Measurements from ENCODE around the gene ATF3. TPM values are rescaled to one million over a fixed set of nuclear protein-coding genes. Genes with fewer than 3 reads are reported as not detected.

Gene ATF3
- total RNA-seq, 1 experiment from 2014 or later, result 10.2 TPM

GRCh38 chr1:212645546-212646543 lies 37.3 kb downstream of the ATF3 start:
- intact Hi-C loops (cut with micrococcal nuclease; ENCODE audit: unreplicated experiment), result no loop called here
- no peak overlapping the region for H2AFZ ChIP-seq
- no peaks in the 10 kb centered on the region for H3K79me2 ChIP-seq (ENCODE audit: low read depth)
- no peak overlapping the region for H3K4me3 ChIP-seq
- no TSS peak for BruUV-seq (replicated peaks)
- TF ChIP-seq CTCF (conservative IDR thresholded peaks at IDR 0.05) (no peak), EZH2 (IDR thresholded peaks at IDR 0.05; ENCODE audit: low read depth) (no peak)
- no peaks in the 10 kb centered on the region for H3F3A ChIP-seq (ENCODE audit: insufficient read depth, low read depth)
- H3K9me3 ChIP-seq (ENCODE audit: insufficient read depth, low read depth), result no peaks in the 10 kb centered on the region
- no peaks in the 10 kb centered on the region for H3K4me1 ChIP-seq (replicated peaks; ENCODE audit: insufficient read depth)
- no peak overlapping the region for H3K27ac ChIP-seq
- no peaks in the 10 kb centered on the region for H4K20me1 ChIP-seq (ENCODE audit: insufficient read depth)
- CTCF ChIA-PET, result no interaction called here
- no peaks in the 10 kb centered on the region for H3K36me3 ChIP-seq (ENCODE audit: low read depth)
- DNase-seq, result no peak
- peaks cover 1% of the 10 kb centered on the region; the same call in 1 of the 2 replicates for H3K27me3 ChIP-seq (ENCODE audit: insufficient read depth, low read depth)
- H3K9me2 ChIP-seq (ENCODE audit: insufficient read depth), result no peaks in the 10 kb centered on the region
- no peak overlapping the region for H3K4me2 ChIP-seq
- POLR2A ChIA-PET (ENCODE audit: unreplicated experiment), result no interaction called here

DNA sequence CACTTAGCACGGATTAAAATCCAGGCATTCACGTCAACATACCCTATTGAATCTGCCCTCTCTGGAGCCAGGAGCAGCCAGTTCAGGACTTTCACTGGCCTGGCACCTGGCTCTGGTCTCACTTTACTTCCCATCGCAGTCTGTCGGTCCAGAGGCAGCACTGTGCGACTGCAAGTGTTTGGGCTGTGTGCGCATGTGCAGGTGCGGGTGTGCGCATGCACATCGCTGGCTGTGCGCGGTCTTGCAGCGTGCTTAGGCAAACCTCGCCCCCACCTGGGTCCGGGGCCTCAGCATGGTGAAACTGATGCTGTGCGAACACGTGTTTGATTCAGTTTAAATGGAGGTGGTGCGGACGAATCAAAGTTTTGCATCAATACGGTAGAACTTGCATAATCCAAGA lies 38.0 kb downstream of the ATF3 start:
- no peaks in the 10 kb centered on the region for H3K9me2 ChIP-seq (ENCODE audit: insufficient read depth)
- H3K36me3 ChIP-seq (ENCODE audit: low read depth), result no peaks in the 10 kb centered on the region
- intact Hi-C loops (cut with micrococcal nuclease; ENCODE audit: unreplicated experiment), result no loop called here
- no TSS peak for BruUV-seq (replicated peaks)
- ChIA-PET CTCF (no interaction called here), POLR2A (ENCODE audit: unreplicated experiment) (no interaction called here)
- no peaks in the 10 kb centered on the region for H3K4me1 ChIP-seq (replicated peaks; ENCODE audit: insufficient read depth)
- H3K4me3 ChIP-seq, result no peak overlapping the region
- H3F3A ChIP-seq (ENCODE audit: insufficient read depth, low read depth), result no peaks in the 10 kb centered on the region
- H3K27ac ChIP-seq, result no peak overlapping the region
- no peak overlapping the region for H2AFZ ChIP-seq
- no peak overlapping the region for H3K4me2 ChIP-seq
- H3K79me2 ChIP-seq (ENCODE audit: low read depth), result no peaks in the 10 kb centered on the region
- H4K20me1 ChIP-seq (ENCODE audit: insufficient read depth), result no peaks in the 10 kb centered on the region
- no peaks in the 10 kb centered on the region; the same call in 1 of the 2 replicates for H3K27me3 ChIP-seq (ENCODE audit: insufficient read depth, low read depth)
- H3K9me3 ChIP-seq (ENCODE audit: insufficient read depth, low read depth), result no peaks in the 10 kb centered on the region
- no peak for DNase-seq
- TF ChIP-seq EZH2 (IDR thresholded peaks at IDR 0.05; ENCODE audit: low read depth) (no peak), CTCF (conservative IDR thresholded peaks at IDR 0.05) (no peak)

DNA sequence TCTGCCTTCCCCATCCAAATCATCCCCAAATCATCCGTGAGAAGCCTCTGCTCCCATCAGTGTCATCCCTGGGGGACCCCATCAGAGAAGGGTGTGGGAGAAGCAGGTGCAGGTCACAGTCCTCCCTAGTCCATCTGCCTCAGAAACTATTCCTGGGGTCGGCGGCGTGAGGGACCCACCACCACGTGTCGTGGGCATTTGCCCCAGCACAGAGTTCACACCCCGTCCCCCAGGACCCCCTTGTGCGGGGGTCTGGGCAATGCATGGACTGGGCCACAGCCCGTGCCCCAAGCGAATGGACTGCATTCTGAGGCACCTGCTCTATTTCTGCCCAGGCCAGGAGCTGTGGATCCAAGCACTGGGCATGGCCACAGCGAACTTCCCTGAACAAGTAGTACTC lies 38.4 kb downstream of the ATF3 start:
- BruUV-seq (replicated peaks), result no TSS peak
- no peak for DNase-seq
- no peaks in the 10 kb centered on the region; the same call in 1 of the 2 replicates for H3K27me3 ChIP-seq (ENCODE audit: insufficient read depth, low read depth)
- H3K4me3 ChIP-seq, result no peak overlapping the region
- no peaks in the 10 kb centered on the region for H3F3A ChIP-seq (ENCODE audit: insufficient read depth, low read depth)
- H2AFZ ChIP-seq, result no peak overlapping the region
- no peak for TF ChIP-seq EZH2 (IDR thresholded peaks at IDR 0.05; ENCODE audit: low read depth)
- no peak for TF ChIP-seq CTCF (conservative IDR thresholded peaks at IDR 0.05)
- no peaks in the 10 kb centered on the region for H4K20me1 ChIP-seq (ENCODE audit: insufficient read depth)
- H3K36me3 ChIP-seq (ENCODE audit: low read depth), result no peaks in the 10 kb centered on the region
- CTCF ChIA-PET, result no interaction called here
- no peak overlapping the region for H3K4me2 ChIP-seq
- intact Hi-C loops (cut with micrococcal nuclease; ENCODE audit: unreplicated experiment), result no loop called here
- no peaks in the 10 kb centered on the region for H3K9me3 ChIP-seq (ENCODE audit: insufficient read depth, low read depth)
- no peak overlapping the region for H3K27ac ChIP-seq
- H3K79me2 ChIP-seq (ENCODE audit: low read depth), result no peaks in the 10 kb centered on the region
- no peaks in the 10 kb centered on the region for H3K4me1 ChIP-seq (replicated peaks; ENCODE audit: insufficient read depth)
- POLR2A ChIA-PET (ENCODE audit: unreplicated experiment), result no interaction called here
- H3K9me2 ChIP-seq (ENCODE audit: insufficient read depth), result no peaks in the 10 kb centered on the region
